ENCODE measurements around the gene MED13L.

MED13L gene

GRCh38 chr12:116200812-116201211 is 76.7 kb downstream of the MED13L start:
- DNase-seq (ENCODE audit: extremely low read depth, low read depth) = no peak
- H3K4me3 ChIP-seq (replicated peaks; ENCODE audit: low read depth, low read length) = no peak overlapping the region
- TF ChIP-seq, protein P1, sequence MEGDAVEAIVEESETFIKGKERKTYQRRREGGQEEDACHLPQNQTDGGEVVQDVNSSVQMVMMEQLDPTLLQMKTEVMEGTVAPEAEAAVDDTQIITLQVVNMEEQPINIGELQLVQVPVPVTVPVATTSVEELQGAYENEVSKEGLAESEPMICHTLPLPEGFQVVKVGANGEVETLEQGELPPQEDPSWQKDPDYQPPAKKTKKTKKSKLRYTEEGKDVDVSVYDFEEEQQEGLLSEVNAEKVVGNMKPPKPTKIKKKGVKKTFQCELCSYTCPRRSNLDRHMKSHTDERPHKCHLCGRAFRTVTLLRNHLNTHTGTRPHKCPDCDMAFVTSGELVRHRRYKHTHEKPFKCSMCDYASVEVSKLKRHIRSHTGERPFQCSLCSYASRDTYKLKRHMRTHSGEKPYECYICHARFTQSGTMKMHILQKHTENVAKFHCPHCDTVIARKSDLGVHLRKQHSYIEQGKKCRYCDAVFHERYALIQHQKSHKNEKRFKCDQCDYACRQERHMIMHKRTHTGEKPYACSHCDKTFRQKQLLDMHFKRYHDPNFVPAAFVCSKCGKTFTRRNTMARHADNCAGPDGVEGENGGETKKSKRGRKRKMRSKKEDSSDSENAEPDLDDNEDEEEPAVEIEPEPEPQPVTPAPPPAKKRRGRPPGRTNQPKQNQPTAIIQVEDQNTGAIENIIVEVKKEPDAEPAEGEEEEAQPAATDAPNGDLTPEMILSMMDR (IDR thresholded peaks at IDR 0.05; ENCODE audit: low read depth, low read length, missing control alignments) = no peak

DNA sequence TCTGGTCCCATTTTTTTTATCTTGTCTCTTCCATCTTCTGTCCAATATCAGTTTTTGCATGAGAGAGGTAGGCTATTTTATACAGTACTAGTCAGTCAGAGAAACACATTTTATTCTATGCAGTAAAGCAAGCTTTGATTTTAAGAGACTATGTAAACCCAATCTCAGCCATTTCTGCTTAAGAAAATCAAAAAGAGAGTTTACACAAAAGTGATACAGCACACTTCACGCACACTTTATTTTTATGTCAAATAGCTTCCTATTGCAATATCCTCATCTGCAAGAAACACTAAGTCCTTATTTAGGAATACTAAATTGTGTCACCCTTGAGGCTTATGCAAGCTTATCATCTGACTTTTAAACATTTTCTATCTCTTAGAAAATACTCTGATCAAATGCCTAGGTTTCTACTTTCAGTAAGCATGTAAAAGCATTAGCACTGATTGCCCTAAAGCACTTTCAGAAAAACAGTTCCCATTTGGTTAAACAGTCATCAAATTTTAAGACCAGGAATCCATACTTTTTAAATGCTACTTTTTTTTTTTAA is 78.3 kb downstream of the MED13L start:
- TF ChIP-seq, protein P1 (IDR thresholded peaks at IDR 0.05; ENCODE audit: low read depth, low read length, missing control alignments) = no peak
- DNase-seq (ENCODE audit: extremely low read depth, low read depth) = no peak
- no peak overlapping the region for H3K4me3 ChIP-seq (replicated peaks; ENCODE audit: low read depth, low read length)

DNA sequence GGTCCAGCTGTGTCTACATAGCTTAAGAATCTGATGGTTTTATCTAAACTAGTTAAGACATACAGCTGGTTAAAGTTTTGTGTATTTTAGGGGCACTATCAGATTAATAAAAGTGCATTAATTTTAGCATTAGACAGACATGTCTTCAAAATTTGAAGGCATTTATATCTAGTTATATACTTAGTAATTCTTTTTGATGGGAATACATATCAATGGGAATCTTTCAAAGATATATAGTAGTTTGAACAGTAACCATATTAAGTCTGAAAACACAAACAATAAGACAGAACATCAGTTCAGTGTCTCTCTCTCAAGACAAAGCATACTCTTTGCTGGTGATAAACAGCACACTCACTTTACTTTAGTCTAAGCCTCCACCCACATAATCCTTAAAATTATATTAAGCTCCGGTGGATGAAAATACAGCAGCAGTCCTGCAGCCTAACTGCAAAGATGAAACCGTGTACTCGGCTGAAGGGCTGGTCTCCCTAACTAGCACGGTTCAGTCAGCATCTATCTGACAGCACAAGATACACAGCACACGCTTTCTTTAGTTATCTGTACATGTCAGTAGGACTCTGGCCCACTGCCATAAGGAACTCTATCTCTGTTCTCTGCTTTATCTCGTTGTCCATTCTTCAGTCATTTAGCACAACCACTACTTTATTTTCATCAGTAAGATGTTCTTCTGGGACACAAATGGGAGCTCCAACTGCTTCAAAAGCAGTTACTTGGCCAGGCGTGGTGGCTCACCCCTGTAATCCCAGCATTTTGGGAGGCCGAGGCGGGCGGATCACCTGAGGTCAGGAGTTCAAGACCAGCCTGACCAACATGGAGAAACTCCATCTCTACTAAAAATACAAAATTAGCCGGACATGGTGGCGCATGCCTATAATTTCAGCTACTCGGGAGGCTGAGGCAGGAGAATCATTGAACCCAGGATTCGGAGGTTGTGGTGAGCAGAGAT is 80.5 kb downstream of the MED13L start:
- DNase-seq (ENCODE audit: extremely low read depth, low read depth) = no peak
- H3K4me3 ChIP-seq (replicated peaks; ENCODE audit: low read depth, low read length) = no peak overlapping the region
- TF ChIP-seq, protein P1 (IDR thresholded peaks at IDR 0.05; ENCODE audit: low read depth, low read length, missing control alignments) = no peak

DNA sequence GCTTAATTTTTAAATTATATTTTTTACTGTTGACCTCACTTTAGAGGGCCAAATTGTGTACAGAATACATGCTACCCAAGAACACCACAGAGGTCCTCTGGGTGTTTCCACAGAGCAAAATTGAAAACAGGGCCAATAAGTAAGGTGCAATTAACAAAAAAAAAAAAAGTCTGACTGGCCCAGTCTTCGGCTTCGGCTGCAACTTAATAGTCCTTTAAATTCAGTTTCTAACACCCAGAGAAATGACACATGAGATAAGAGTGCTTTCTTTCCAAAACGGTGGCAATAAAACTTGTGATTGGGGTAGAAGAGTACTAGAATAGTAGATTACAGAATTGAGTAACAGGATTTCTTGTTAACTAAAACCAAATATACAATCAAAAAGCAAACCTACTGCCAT is 81.3 kb downstream of the MED13L start:
- TF ChIP-seq, protein P1 (IDR thresholded peaks at IDR 0.05; ENCODE audit: low read depth, low read length, missing control alignments) = no peak
- no peak for DNase-seq (ENCODE audit: extremely low read depth, low read depth)
- H3K4me3 ChIP-seq (replicated peaks; ENCODE audit: low read depth, low read length) = no peak overlapping the region

DNA sequence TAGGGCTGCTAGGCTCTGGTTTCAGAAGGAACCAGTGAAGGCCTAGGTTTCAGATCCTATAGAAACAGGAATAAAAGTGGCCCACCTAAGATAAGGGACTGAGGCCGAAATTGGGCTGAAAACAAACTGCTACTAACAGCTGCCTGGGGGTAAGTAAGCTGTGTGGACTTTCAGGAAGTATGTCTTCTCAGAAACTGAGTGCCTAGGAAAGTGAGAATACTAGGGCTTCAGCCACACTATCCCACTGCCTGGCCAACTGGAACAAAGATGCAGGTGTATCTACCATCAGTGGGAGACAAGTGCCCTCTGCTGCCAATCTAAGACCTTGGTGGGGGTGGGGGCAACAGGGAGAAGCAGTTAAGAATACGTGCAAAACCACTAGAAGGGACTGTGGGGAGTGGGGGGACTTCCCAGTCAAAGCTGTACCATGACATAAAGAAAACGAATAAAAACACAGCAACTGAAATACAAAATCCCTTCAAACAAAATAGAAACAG is 82.5 kb downstream of the MED13L start:
- no peak for DNase-seq (ENCODE audit: extremely low read depth, low read depth)
- TF ChIP-seq, protein P1 (IDR thresholded peaks at IDR 0.05; ENCODE audit: low read depth, low read length, missing control alignments) = no peak
- H3K4me3 ChIP-seq (replicated peaks; ENCODE audit: low read depth, low read length) = no peak overlapping the region

- no peak overlapping the region for H3K4me3 ChIP-seq (replicated peaks; ENCODE audit: low read depth, low read length)
- TF ChIP-seq, protein P1 (IDR thresholded peaks at IDR 0.05; ENCODE audit: low read depth, low read length, missing control alignments) = no peak
- no peak for DNase-seq (ENCODE audit: extremely low read depth, low read depth)
Observed at GRCh38 chr12:116189692-116190091, 87.8 kb downstream of the MED13L start.
